ENCODE measurements around the gene COX19. TPM values are rescaled to one million over a fixed set of nuclear protein-coding genes. Genes with fewer than 3 reads are reported as not detected.
A peak's percentile ranks its signal among the peaks of the same experiment; 100 is the strongest.

Gene COX19
- total RNA-seq, 1 experiment from 2014 or later: 14.0 TPM

GRCh38 chr7:927031-927671 is 48.2 kb downstream of the COX19 start:
- Histone ChIP-seq H2AFZ (ENCODE audit: low read depth, low read length, poor library complexity, severe bottlenecking) (no peak overlapping the region), H3K27ac (ENCODE audit: low read depth, low read length) (no peak overlapping the region), H3K4me3 (replicated peaks in 1 of 2; ENCODE audit: low read depth in 1 of 2, low read length in 2 of 2) (no peak overlapping the region), H3K79me2 (ENCODE audit: insufficient read depth, low read length) (no peaks in the 10 kb centered on the region), H3K27me3 (ENCODE audit: insufficient read depth, low read length) (no peaks in the 10 kb centered on the region), H3K36me3 (ENCODE audit: control insufficient read depth in 1 of 2, insufficient read depth in 2 of 2, low read length in 2 of 2) (no peaks in the 10 kb centered on the region), H3K4me1 (ENCODE audit: control insufficient read depth in 1 of 2, insufficient read depth in 2 of 2, low read length in 2 of 2) (peaks cover 0 to 13% of the 10 kb centered on the region in 2 experiments; a peak in 2 of 4 replicates), H3K9me2 (ENCODE audit: insufficient read depth) (no peaks in the 10 kb centered on the region), H3K9ac (ENCODE audit: low read length) (no peak overlapping the region), H3K4me2 (ENCODE audit: low read length) (no peak overlapping the region), H3K9me3 (ENCODE audit: control insufficient read depth in 1 of 2, insufficient read depth in 1 of 2, low read depth in 1 of 2, low read length in 2 of 2) (no peaks in the 10 kb centered on the region), H4K20me1 (ENCODE audit: insufficient read depth) (no peaks in the 10 kb centered on the region)
- no TSS peak for BruUV-seq (replicated peaks)
- no peak for DNase-seq (ENCODE audit: low read depth, low spot score)
- TF ChIP-seq ZFX (IDR thresholded peaks at IDR 0.05) (no peak), SRF (IDR thresholded peaks at IDR 0.05; ENCODE audit: low read depth) (no peak), YY1 (IDR thresholded peaks at IDR 0.05; ENCODE audit: extremely low read depth, insufficient replicate concordance, low read depth, low read length) (no peak)
- no peak for ATAC-seq
- ChIA-PET RAD21 (ENCODE audit: low non-redundant PET in 1 of 2, low total read pairs in 2 of 2, uncharacterized antibody in 2 of 2, unreplicated experiment in 2 of 2) (no interaction called here), CTCF (no interaction called here), POLR2A (no interaction called here)
- intact Hi-C loops (cut with micrococcal nuclease): no loop called here

- H3K4me2 ChIP-seq (ENCODE audit: low read length): no peak overlapping the region
- H3K9me2 ChIP-seq (ENCODE audit: insufficient read depth): no peaks in the 10 kb centered on the region
- no peak overlapping the region for H3K9ac ChIP-seq (ENCODE audit: low read length)
- H2AFZ ChIP-seq (ENCODE audit: low read depth, low read length, poor library complexity, severe bottlenecking): no peak overlapping the region
- H4K20me1 ChIP-seq (ENCODE audit: insufficient read depth): no peaks in the 10 kb centered on the region
- no peaks in the 10 kb centered on the region for H3K9me3 ChIP-seq (ENCODE audit: control insufficient read depth in 1 of 2, insufficient read depth in 1 of 2, low read depth in 1 of 2, low read length in 2 of 2)
- H3K27me3 ChIP-seq (ENCODE audit: insufficient read depth, low read length): no peaks in the 10 kb centered on the region
- ChIA-PET RAD21 (ENCODE audit: low non-redundant PET in 1 of 2, low total read pairs in 2 of 2, uncharacterized antibody in 2 of 2, unreplicated experiment in 2 of 2) (no interaction called here), CTCF (no interaction called here), POLR2A (no interaction called here)
- no TSS peak for BruUV-seq (replicated peaks)
- intact Hi-C loops (cut with micrococcal nuclease): no loop called here
- peaks cover 0 to 13% of the 10 kb centered on the region in 2 experiments; a peak in 2 of 4 replicates for H3K4me1 ChIP-seq (ENCODE audit: control insufficient read depth in 1 of 2, insufficient read depth in 2 of 2, low read length in 2 of 2)
- no peaks in the 10 kb centered on the region for H3K79me2 ChIP-seq (ENCODE audit: insufficient read depth, low read length)
- H3K4me3 ChIP-seq (replicated peaks in 1 of 2; ENCODE audit: low read depth in 1 of 2, low read length in 2 of 2): no peak overlapping the region
- H3K27ac ChIP-seq (ENCODE audit: low read depth, low read length): no peak overlapping the region
- DNase-seq (ENCODE audit: low read depth, low spot score) (no peak), ATAC-seq (peak; percentile 15; the same call in 1 of the 2 replicates)
- H3K36me3 ChIP-seq (ENCODE audit: control insufficient read depth in 1 of 2, insufficient read depth in 2 of 2, low read length in 2 of 2): no peaks in the 10 kb centered on the region
- TF ChIP-seq ELF1 (IDR thresholded peaks at IDR 0.05; ENCODE audit: borderline replicate concordance, low read depth) (no peak), JUND (IDR thresholded peaks at IDR 0.05) (no peak), CTCF (IDR thresholded peaks at IDR 0.05 in 2 of 3, conservative IDR thresholded peaks at IDR 0.05 in 1 of 3; ENCODE audit: borderline replicate concordance in 1 of 3, insufficient read depth in 1 of 3, low read depth in 2 of 3, low read length in 2 of 3) (no peak)
Measured at GRCh38 chr7:926061-927030, 49.0 kb downstream of the COX19 start.

Measured in HCT116 (cell line).